Measurements from ENCODE around the gene RBM28.

The RBM28 gene

GRCh38 chr7:128299109-128299607, 44.5 kb downstream of the RBM28 start:
- TF ChIP-seq CTCF (IDR thresholded peaks at IDR 0.05): no peak

GRCh38 chr7:128287556-128287955, 56.2 kb downstream of the RBM28 start:
- TF ChIP-seq CTCF (IDR thresholded peaks at IDR 0.05): no peak

DNA sequence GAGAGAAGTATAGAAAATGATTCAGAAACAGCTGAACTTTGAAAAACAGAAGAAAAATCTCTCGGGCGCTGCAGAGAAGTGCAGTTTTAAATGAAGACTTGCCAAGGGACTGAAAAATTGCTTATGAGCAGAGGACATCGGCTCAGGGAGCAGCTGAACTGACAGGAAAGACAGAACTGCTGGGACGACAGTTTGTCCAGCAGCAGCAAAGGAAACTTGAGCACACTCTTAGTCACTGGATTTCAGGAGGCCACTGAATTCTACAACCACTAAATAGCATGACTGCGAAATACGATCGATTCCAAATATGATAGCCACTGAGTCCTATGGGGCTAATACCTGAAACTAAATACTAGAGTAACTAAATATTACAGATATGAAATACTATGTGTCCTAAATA, 59.6 kb downstream of the RBM28 start:
- TF ChIP-seq CTCF (IDR thresholded peaks at IDR 0.05): no peak

GRCh38 chr7:128281605-128282380, 61.9 kb downstream of the RBM28 start:
- no peak for TF ChIP-seq CTCF (IDR thresholded peaks at IDR 0.05)

DNA sequence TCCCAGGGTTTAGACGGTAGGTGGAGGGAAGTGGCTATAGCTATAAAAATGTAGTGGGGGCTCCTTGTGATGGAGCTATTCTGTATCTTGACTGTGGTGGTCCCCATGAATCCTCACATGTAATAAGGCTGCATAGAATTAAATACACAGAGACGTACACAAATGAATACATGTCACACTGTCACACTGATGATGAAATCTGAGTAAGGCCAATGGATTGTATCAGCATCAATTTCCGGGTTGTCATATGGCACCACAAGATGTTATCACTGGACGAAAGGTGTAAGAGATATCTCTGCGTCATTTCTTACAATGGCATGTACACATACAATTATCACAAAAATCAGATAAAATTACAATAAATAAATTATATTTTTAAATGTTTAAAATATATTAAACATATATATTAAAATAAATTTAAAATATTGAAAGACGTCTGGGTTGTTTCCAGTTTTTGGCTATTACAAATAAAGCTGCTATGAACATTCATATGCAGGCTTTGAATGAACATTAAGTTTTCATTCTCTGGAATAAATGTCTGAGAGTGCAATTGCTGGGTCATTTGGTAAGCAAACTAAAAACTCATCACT, 64.5 kb downstream of the RBM28 start:
- TF ChIP-seq CTCF (IDR thresholded peaks at IDR 0.05): no peak

GRCh38 chr7:128278366-128278765, 65.3 kb downstream of the RBM28 start:
- no peak for TF ChIP-seq CTCF (IDR thresholded peaks at IDR 0.05)

- TF ChIP-seq CTCF (IDR thresholded peaks at IDR 0.05): no peak
Observed at GRCh38 chr7:128275681-128276080, 68.0 kb downstream of the RBM28 start.

All from LNCAP (cell line).